GM21576 (cell line): ENCODE data around the gene PRELID3B.
"Not testable (repeated sequence)": the region's sequence is repeated elsewhere in the genome, so short reads cannot be mapped to it uniquely, and the experiment has no call there.

Experiments used
- ATAC-seq: cut with Tn5 transposase; IDR thresholded peaks from one replicate; pipeline ENCODE4 v1.9.1; 2021; ENCODE audit warnings: mild to moderate bottlenecking, moderate library complexity; ENCODE audit not compliant: unreplicated experiment

The PRELID3B gene

DNA sequence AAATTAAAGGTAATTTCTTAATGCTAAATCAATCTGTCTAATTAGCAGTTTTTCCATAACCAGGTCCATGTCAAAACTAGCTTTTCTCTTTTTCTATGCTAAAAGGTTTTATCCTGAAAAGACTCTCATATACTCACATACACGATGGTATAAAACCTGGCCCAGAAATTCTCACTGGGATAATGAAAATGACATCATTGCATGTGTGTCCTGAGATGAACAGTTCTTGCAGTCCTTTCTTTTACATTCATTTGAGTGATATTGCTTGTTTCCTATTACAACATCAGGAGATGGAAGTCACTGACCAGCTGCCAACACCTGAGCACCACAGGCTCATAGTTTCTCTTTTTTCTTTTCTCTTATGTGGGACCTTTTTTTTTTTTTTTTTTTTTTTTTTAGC, 7.9 kb upstream of the PRELID3B start:
- no peak for ATAC-seq

DNA sequence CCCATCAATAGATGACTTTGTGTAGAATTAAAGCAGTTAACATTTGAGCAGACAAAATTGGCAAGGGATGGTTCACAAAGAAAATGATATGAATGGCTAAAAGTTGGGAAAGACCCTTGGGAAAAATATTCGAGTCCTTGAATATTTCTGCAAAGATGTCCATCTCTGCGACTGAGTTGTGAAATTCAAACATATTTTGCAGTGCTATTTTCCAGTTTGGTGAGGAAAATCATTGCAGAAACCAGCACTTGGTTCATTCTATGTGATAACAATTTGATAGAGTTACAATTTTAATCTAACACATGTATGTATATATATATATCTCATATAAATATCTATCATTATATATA, 6.1 kb upstream of the PRELID3B start:
- no peak for ATAC-seq

DNA sequence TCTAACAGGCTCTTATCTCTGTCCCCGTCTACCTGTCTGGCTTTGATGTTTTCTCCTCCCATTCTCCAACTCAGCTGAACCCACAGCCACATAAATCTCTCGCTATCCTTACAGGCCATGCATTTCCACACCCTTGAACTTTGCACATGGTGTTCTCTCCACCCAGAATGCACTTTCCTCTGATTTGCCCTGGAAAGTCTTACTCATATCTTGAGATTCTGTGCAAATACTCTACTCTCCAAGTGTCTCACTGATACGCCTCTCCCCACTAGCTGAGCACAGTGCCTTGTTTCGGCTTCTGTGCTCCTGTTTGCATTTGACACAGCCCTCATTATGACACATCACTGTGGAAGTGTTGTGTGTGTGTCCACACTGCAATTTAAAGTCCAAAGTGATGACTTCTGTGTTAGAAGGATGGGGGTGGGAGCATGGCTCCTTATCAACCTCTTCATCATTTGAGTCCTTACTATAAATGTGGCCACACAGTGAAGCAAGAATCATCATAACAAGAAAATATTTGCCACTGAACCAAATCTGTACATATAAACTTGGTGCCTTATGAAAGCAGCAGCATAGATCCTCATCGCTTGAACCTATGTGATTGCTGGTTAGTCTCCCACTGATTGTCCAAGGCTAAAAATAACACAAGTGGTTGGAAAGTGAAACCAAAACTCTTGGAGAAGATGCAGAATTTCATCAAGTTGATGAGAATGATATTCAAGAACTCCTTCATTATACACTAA, 5.5 kb upstream of the PRELID3B start:
- no peak for ATAC-seq

DNA sequence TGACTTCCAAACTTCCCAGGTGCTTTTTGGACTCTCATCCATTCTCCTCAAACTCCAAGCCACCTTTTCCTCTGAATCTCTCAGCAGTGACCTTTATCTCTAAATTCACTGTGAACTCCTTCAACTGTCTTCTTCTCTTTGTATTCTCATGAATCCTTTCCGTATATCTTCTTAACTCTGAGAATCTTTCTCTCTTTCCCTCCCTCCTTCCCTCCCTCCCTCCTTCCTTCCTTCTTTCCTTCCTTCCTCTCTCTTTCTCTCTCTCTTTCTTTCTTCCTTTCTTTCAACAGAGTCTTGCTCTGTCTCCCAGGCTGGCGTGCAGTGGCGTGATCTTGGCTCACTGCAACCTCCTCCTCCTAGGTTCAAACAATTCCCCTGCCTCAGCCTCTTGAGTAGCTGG, 4.3 kb upstream of the PRELID3B start:
- ATAC-seq, result no peak

DNA sequence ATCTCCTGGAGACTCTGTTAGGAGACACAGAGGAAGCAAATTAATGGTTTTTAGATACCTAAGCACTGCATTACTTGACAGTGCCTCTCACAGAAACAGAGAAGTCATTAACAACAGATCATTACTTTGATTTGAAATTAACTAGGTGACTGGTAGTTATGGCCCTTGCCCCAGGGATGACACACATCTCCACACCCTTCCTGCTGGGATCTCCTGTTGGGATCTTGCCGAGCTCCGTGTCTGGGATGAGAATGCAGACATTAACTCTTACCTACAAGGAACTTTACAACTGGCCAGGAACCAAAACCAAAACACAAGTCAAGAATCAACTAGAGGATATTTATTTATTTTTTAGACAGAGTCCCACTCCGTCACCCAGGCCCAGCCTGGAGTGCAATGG, 2.2 kb upstream of the PRELID3B start:
- ATAC-seq, result no peak

DNA sequence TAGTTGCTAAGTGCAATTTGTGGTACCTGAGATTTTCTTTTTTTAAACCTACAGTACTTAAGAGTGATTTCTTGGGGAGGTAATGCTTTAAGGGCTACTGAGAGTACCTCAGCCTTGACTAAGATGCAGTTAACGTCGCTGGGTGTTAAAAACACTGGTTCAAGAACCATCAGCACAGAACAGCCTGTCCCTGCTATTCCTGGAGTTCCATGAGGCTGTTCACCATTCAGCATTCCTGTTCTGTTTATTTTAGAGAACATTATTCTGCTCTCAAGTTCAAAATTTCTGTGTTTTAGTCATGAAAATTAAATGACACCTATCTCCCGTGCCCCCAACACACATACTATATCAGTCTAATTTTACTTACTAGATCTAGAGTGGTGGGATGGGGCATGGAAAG, 1.7 kb upstream of the PRELID3B start:
- ATAC-seq, result no peak

DNA sequence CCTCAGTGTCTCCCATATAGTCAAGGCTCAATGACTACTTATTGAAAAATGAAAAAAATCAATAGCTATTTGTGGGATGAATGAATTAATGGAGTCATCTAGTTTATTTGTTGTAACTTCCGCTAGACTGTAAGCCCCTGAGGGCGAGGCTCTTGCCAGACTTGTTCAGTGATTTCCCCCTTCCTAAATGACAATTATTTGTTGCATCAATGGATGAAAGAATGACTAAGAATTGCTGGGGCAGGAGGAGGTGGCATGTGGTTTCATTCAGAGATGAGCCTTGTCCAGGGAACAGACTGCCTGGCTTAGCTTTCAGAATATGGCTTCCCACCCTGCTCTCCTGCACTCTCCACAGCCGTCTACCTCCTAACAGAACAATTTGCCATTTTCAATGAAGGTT, 1.1 kb upstream of the PRELID3B start:
- ATAC-seq, result no peak

DNA sequence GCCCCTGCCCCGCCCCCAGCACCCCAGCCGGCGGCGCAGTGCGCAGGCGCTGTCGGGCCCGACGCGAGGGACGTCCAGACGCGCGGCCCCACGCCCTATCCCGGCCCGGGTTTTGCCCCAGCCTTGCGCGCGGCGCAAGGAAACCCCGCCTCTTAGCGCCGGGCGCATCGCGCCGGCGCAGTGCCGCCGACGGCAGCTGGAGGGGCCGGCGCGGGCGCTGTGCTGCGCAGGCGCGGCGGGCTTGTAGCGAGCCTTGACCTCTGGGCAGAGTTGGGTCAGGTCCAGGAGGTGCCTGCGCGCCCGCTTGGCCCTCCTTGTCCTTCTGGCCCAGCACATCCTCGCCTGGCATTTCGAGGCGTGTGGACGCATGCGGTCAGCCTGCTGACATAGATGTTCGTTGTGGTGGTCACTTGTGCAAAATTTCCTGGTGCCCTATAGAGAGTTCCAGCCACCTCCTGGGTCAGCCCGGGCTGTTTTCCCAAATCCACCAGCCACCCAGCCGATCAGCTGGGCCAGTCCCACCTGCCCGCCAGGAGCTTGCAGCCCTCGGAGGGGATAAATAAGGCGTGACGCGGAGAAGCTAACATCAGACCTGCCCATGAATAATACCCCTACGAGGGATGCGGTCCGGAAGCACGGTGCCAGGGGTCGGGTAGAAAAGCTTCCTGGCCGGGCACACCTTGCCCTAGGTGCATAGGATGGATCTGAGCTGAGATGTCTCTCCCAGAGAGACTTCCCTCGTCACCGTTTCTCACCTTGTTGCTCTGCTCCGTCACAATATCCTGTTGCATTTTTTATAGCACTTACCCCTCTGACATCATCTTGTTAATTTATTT, 428 bp upstream of the PRELID3B start:
- ATAC-seq, result peak; percentile 85

DNA sequence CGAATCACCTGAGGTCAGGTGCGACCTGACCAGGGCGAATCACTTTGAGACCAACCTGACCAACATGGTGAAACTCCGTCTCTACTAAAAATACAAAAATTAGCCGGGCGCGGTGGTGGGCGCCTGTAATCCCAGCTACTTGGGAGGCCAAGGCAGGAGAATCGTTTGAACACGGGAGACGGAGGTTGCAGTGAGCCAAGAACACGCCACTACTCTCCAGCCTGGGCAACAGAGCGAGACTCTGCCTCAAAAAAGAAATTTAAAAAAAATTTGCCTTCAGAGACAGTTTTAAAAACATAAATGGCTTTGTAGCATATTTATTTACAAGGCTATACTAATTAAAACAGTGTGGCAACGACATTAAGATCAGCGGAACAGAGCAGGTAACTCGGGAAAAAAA, 1.1 kb downstream of the PRELID3B start:
- not testable (repeated sequence) for ATAC-seq

DNA sequence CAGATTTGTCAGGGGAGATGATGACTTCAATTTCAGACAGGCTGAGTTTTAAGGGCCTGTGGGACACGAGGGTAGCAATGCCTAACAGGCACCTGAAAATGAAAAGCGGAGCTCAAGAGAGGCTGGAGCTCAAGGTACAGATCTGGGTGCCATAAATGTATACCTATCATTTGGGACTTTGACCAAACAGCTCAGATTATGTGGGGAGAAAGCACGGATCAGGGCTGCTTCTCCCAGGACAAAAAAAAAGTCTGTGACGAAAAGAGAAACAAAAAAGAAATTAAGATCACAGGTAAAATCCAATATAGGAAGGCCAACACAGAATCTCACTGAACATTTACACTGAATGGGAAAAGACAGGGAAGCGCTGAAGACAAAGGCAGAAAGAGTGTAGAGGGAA, 1.9 kb downstream of the PRELID3B start:
- no peak for ATAC-seq

DNA sequence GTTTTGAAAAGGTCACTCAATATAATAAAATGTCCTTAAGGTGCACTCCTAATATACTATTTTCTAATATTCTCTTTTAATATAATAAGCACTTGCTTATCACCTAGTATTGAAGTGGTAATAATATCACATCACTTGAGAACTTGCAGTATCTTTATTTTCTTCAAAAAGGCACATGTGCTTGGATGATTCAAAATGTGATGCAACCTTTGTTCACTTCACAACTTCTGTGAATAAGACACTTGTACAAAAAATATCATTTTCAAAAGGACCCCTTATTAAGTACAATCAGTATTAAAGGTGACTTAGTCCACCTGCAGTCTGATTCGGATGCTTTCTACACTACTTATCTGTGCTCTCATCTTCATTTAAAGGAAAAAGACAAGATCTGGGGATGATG, 3.4 kb downstream of the PRELID3B start:
- ATAC-seq, result no peak

DNA sequence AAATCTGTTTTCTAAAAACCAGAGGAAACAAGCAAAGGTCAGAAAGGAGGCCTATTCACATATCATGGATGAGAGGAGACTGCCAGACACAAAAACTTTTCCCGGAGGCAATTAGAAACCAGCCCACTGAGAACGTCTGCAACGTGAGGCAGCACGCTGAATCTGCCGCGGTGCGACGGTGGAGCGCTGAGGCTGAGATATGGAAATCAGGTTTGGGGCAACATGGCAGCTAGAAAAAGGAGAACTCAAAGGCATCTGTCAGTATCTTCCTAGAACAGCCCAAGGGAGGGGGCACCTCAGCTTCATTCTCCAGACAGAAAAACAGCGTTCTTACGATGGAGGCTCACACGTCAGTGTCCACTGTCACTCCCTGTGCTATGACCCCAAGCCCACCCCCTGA, 5.2 kb downstream of the PRELID3B start:
- ATAC-seq, result no peak

DNA sequence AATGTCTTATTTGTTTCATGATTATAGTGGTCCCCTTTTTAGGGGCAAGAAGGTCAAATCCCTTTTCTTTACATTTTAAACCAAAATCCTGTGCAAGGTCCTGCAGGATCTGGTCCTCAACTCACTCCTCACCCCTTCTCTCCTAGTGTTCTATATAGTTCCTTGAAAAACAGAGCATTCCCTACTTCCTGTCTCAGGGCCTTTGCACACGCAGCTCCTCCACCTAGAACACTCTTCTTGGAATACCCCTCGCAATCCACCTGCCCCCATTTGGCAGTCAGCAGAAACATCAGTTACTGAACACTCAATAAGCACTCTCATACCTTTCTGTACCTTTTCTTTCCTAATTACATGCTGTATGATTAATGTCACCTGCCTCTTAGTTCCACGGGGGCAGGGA, 7.2 kb downstream of the PRELID3B start:
- ATAC-seq, result no peak

DNA sequence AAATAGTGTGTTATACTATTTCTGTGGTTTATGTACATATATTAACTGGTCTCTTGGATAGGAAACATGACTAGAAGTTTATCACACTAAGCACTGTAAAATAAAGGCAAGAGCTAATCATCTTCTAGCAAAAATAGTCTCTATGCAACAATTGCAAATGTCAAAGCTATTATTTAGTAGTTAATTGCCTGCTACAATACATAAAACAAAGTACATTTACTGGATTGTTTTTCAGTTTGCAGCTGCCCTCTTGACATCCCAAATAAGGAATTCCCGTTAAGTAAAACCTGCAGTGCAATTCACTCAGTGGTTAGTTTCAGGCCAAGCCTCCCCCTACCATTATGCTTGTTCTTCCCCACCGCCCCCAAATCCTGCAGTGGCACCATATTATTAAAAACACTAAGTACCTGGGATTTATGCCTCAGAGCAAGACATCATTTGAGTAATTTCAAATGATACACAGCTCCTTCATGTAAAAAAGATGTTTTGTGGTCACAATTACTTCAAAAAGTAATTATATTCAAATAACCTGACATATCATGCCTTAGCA, 8.9 kb downstream of the PRELID3B start:
- no peak for ATAC-seq

DNA sequence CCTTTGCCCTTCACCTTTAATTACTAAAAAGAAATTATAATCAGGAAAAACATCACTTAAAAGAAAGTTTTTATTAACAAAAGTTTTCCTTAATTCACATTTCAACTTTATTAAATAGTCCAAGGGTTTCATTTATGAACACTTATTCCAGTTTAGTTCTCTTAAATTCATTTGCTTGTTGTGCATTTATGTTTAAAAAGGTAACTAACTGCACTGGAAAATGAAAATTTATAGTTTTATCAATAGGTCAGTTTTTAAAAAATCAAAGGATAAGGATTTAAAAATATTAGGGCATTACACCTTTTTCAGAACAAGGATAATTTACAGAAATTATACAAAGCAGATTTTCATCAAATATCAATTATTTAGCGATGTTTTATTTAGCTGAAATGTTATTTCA, 9.5 kb downstream of the PRELID3B start:
- ATAC-seq, result no peak

DNA sequence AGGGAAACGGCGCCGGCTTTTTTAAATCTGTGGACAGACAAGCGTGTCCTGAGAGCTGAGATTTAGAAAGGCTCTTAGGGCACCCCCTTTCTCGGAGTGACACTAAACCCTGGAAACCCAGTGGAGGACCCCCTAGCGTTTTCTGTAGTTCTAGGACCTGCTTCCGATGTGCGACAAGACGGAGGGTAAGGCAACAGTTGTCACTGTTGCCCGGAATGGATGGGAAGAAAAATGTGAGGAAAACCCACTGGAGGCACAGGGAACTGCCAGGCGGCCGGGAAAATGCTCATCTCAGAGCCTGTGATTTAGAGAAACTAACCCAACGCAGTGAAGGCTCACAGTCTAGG, 9.9 kb downstream of the PRELID3B start:
- ATAC-seq, result no peak

DNA sequence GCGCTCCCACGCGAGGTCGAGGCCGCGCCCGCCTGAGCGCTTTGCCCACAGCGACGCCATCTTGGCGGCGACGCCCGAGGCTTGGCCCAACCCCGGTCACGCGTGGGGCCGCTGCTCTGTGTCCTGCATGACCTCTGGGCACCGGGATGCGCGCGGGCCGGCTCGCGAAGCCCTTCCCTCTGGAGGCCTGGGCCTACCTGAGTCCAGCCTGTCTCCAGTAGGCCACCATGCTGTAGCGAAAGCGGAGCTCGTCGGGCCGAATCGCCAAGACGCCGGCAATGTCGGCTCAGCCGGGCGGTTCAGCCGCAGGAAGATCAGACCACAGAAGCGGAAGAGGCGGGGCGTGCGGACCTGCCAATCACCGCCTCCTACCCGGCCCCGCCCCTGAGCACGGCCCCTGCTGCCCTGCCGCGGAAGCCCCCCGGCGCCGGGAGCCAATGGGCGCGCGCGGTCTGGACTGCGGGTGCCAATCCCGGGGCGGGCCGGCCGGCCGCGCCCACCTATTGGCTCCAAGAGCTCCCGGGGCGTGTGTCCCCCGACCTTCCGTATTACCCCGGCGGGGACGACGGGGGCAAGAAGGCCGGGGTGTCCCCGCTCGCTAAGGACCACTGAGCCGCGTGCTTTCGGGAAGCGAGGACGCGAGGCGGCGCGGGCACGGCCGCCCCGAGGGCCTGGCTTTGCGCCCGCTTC, 10.4 kb downstream of the PRELID3B start, which contains the start of gene ATP5F1E:
TSS of gene ATP5F1E (minus strand) at position 313 of the 690 bp plus-strand sequence. CDS start at position 229, 84 bp downstream.
- ATAC-seq, result peak; percentile 87

DNA sequence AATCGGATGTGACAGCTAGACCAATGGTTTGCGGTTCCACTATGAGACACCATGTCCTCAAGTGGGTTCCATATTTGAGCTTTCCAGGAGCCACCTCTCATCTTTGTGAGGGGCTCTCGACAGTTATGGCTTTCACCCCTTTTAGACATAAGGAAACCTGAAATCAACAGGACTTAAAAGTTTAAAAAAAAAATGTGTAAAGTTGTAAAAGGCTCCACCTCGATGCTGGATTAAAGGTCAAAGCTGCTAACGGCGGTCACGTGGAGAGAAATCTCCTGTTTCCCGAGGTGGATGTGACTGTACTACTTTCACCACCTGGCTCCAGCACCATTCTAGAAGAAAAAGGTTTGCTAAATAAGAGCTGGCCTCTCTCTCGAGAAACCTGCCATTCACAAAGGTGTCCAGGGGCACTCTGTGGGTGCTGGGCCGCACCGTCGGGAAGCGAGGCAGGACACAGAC, 11.0 kb downstream of the PRELID3B start:
- no peak for ATAC-seq

DNA sequence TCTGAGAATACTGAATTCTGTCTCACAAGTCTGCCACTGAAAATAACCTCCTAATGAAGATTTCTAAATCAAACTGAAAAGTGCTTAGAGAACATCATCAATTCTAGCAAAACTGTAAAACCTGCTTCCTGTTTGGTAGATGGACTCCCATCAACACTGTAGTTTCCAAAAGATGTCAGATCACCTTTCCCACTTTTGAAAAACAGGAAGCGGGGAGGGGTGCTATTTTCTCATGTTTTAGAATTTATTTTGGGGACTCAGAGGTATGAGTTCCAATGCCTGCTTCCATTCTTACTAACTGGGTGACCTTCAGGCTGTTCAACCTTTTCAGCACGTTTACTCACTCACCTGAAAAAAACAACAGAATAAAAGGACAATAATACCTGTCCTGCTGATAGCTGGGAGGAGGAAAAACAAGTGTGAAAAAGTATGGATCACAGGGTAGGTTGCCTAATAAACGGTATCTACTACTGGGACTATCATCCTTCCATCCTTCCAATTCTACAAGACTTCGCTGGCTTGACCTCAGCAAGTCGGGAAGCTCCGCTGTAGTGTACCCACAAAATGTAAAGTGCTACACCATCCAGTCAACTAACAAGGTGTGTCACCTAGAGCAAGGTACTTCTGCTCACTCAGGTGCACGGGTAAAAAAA, 11.5 kb downstream of the PRELID3B start:
- no peak for ATAC-seq

DNA sequence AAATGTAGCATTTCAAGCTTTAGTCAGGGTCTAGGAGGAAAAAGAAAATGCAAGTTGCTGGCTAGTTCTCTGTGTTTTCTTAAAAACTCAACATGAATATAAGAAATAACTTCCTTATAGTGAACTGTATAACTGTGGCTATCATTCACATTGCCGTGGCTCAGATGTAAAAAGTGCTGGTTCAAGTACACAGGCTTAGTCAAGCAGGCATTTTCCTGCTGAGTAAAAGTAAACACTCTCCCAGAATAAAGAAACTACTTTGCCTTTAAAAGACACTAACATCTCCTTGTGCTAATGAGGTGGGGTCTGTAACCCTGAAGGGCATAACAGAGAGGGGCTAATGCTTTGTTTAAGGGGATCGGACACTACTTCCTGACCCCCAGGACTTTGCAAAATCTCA, 13.8 kb downstream of the PRELID3B start:
- ATAC-seq, result no peak

DNA sequence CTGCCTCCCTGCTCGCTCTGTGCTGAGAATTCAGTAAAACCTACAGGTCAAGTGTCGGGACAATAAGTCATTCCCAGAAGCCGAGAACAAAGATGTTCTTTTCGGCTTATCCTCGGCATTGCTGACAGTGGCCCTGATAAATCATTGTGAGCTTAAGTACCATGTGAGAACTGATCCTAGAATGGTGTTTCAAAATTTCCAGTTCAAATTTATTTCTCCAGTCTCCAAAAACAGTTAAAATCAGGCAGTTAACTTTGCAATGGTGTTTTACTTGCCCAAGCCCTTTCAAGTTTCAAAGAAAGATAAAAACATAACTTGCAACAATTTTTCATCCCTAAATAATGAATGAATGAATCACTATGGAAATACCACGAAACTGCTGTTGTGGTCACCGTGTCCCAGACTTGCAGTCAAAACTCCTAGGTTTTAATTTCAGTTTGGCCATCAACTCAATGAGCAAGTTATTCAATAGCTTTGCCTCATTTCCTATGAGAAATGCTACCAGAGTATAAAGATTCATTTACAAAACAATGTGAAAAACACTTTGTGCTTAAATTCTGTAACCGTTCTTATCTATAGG, 14.8 kb downstream of the PRELID3B start:
- no peak for ATAC-seq
